ENCODE data around the gene FOXO4.
"Not testable (repeated sequence)": the region's sequence is repeated elsewhere in the genome, so short reads cannot be mapped to it uniquely, and the experiment has no call there.

Gene FOXO4, protein sequence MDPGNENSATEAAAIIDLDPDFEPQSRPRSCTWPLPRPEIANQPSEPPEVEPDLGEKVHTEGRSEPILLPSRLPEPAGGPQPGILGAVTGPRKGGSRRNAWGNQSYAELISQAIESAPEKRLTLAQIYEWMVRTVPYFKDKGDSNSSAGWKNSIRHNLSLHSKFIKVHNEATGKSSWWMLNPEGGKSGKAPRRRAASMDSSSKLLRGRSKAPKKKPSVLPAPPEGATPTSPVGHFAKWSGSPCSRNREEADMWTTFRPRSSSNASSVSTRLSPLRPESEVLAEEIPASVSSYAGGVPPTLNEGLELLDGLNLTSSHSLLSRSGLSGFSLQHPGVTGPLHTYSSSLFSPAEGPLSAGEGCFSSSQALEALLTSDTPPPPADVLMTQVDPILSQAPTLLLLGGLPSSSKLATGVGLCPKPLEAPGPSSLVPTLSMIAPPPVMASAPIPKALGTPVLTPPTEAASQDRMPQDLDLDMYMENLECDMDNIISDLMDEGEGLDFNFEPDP

GRCh38 chrX:71095555-71095980 lies at the start of gene FOXO4:
FOXO4 (plus strand) TSS chrX:71095851; CDS start chrX:71096529, 678 bp downstream.
- in situ Hi-C loops (cut with HindIII; ENCODE audit: low sequenced_read_pairs): no loop called here
- TF ChIP-seq, protein P1, sequence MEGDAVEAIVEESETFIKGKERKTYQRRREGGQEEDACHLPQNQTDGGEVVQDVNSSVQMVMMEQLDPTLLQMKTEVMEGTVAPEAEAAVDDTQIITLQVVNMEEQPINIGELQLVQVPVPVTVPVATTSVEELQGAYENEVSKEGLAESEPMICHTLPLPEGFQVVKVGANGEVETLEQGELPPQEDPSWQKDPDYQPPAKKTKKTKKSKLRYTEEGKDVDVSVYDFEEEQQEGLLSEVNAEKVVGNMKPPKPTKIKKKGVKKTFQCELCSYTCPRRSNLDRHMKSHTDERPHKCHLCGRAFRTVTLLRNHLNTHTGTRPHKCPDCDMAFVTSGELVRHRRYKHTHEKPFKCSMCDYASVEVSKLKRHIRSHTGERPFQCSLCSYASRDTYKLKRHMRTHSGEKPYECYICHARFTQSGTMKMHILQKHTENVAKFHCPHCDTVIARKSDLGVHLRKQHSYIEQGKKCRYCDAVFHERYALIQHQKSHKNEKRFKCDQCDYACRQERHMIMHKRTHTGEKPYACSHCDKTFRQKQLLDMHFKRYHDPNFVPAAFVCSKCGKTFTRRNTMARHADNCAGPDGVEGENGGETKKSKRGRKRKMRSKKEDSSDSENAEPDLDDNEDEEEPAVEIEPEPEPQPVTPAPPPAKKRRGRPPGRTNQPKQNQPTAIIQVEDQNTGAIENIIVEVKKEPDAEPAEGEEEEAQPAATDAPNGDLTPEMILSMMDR (IDR thresholded peaks at IDR 0.05; ENCODE audit: low read depth, low read length): no peak
- peak within 1 kb of the TSS; percentile 58 for H3K4me3 ChIP-seq (ENCODE audit: low read depth, low read length)
- peak; percentile 83 for DNase-seq (ENCODE audit: low read depth, low spot score)

DNA sequence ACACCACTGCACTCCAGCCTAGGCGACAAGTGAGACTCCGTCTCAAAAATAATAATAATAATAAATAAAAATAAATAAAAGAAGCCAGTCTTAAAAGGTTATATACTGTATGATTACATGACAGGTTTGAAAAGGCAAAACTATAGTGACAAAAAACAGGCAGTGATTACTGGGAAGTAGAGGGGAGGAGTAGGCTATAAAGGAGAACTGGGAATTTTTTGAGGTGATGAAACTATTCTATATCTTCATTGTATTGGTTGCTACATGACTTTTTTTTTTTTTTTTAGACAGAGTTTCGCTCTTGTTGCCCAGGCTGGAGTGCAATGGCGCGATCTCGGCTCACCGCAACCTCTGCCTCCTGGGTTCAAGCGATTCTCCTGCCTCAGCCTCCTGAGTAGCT lies 47.8 kb upstream of the FOXO4 start:
- in situ Hi-C loops (cut with HindIII; ENCODE audit: low sequenced_read_pairs); DNase-seq (ENCODE audit: low read depth, low spot score): not testable (repeated sequence)

GRCh38 chrX:71052721-71053120 lies 42.9 kb upstream of the FOXO4 start:
- DNase-seq (ENCODE audit: low read depth, low spot score): no peak
- TF ChIP-seq, protein P1 (IDR thresholded peaks at IDR 0.05; ENCODE audit: low read depth, low read length): no peak
- in situ Hi-C loops (cut with HindIII; ENCODE audit: low sequenced_read_pairs): no loop called here

More for the DNA sequence above, 47.8 kb upstream of the FOXO4 start:
- not testable (repeated sequence) for H3K4me3 ChIP-seq (ENCODE audit: low read depth, low read length)

GRCh38 chrX:71053217-71053621 lies 42.4 kb upstream of the FOXO4 start:
- DNase-seq (ENCODE audit: low read depth, low spot score): peak; percentile 19
- peak overlapping the region; percentile 31 for H3K4me3 ChIP-seq (ENCODE audit: low read depth, low read length)
- in situ Hi-C loops (cut with HindIII; ENCODE audit: low sequenced_read_pairs): no loop called here
- TF ChIP-seq, protein P1 (IDR thresholded peaks at IDR 0.05; ENCODE audit: low read depth, low read length): no peak

More at GRCh38 chrX:71052721-71053120, 42.9 kb upstream of the FOXO4 start:
- peak overlapping the region; percentile 31 for H3K4me3 ChIP-seq (ENCODE audit: low read depth, low read length)

- in situ Hi-C loops (cut with HindIII; ENCODE audit: low sequenced_read_pairs): no loop called here
- TF ChIP-seq, protein P1 (IDR thresholded peaks at IDR 0.05; ENCODE audit: low read depth, low read length): no peak
- DNase-seq (ENCODE audit: low read depth, low spot score): no peak
- H3K4me3 ChIP-seq (ENCODE audit: low read depth, low read length): no peak overlapping the region
These were observed 38.8 kb upstream of the FOXO4 start for GRCh38 chrX:71056867-71057266.

GRCh38 chrX:71057848-71058530 lies 37.7 kb upstream of the FOXO4 start:
- TF ChIP-seq, protein P1 (IDR thresholded peaks at IDR 0.05; ENCODE audit: low read depth, low read length): no peak
- in situ Hi-C loops (cut with HindIII; ENCODE audit: low sequenced_read_pairs): no loop called here

More at GRCh38 chrX:71057848-71058530, 37.7 kb upstream of the FOXO4 start:
- DNase-seq (ENCODE audit: low read depth, low spot score): no peak
- H3K4me3 ChIP-seq (ENCODE audit: low read depth, low read length): no peak overlapping the region
